ENCODE data around the gene SPRY4.
"Not testable (repeated sequence)": the region's sequence is repeated elsewhere in the genome, so short reads cannot be mapped to it uniquely, and the experiment has no call there.

The SPRY4 gene

GRCh38 chr5:142314109-142314508, 10.7 kb downstream of the SPRY4 start:
- no peak for DNase-seq

- no peak for DNase-seq
Observed at GRCh38 chr5:142313682-142314081, 11.1 kb downstream of the SPRY4 start.

- DNase-seq, result no peak
Observed at GRCh38 chr5:142313275-142313674, 11.5 kb downstream of the SPRY4 start.

GRCh38 chr5:142312399-142312798, 12.4 kb downstream of the SPRY4 start:
- no peak for DNase-seq

GRCh38 chr5:142311725-142312124, 13.1 kb downstream of the SPRY4 start:
- no peak for DNase-seq

GRCh38 chr5:142310803-142311202, 14.0 kb downstream of the SPRY4 start:
- no peak for DNase-seq

GRCh38 chr5:142309747-142310318, 15.0 kb downstream of the SPRY4 start:
- no peak for DNase-seq

GRCh38 chr5:142308358-142308757, 16.5 kb downstream of the SPRY4 start:
- no peak for DNase-seq

- no peak for DNase-seq
Observed at GRCh38 chr5:142307146-142307890, 17.5 kb downstream of the SPRY4 start.

GRCh38 chr5:142306077-142306502, 18.7 kb downstream of the SPRY4 start:
- DNase-seq, result no peak

GRCh38 chr5:142305211-142305610, 19.6 kb downstream of the SPRY4 start:
- DNase-seq, result no peak

GRCh38 chr5:142304013-142304701, 20.7 kb downstream of the SPRY4 start:
- DNase-seq, result peak; percentile 60

GRCh38 chr5:142303565-142303964, 21.3 kb downstream of the SPRY4 start:
- peak; percentile 48 for DNase-seq

- no peak for DNase-seq
Observed at GRCh38 chr5:142301540-142301939, 23.3 kb downstream of the SPRY4 start.

GRCh38 chr5:142300677-142301076, 24.1 kb downstream of the SPRY4 start:
- no peak for DNase-seq

- DNase-seq, result no peak
Observed at GRCh38 chr5:142298789-142299188, 26.0 kb downstream of the SPRY4 start.

GRCh38 chr5:142297786-142298185, 27.0 kb downstream of the SPRY4 start:
- DNase-seq, result not testable (repeated sequence)

- DNase-seq, result peak; percentile 99
Observed at GRCh38 chr5:142296914-142297417, 27.9 kb downstream of the SPRY4 start.

GRCh38 chr5:142295960-142296860, 28.6 kb downstream of the SPRY4 start:
- no peak for DNase-seq

GRCh38 chr5:142295084-142295758, 29.6 kb downstream of the SPRY4 start:
- peak; percentile 81 for DNase-seq

- peak; percentile 55 for DNase-seq
Observed at GRCh38 chr5:142293486-142293885, 31.3 kb downstream of the SPRY4 start.

GRCh38 chr5:142292808-142293207, 32.0 kb downstream of the SPRY4 start:
- no peak for DNase-seq
